Measurements from ENCODE around the gene SLX4. TPM values are rescaled to one million over a fixed set of nuclear protein-coding genes. Genes with fewer than 3 reads are reported as not detected.

Gene SLX4
- total and polyA plus RNA-seq, 8 donors: 0.76 to 19.7 (median 6.0) TPM

GRCh38 chr16:3645504-3646347 lies 34.3 kb upstream of the SLX4 start:
- peak overlapping the region in 4 of 5 donors; percentile 21 to 47 (median 34) for H3K27ac ChIP-seq
- 71 to 84% (median 76%) methylated on average over 16 to 19 of the region's 19 CpGs for WGBS, 5 donors
- no peaks in the 10 kb centered on the region for H3K9me3 ChIP-seq
- no peaks in the 10 kb centered on the region for H3K27me3 ChIP-seq
- peaks cover 3 to 33% (median 24%) of the 10 kb centered on the region in 4 donors for H3K36me3 ChIP-seq
- TF ChIP-seq CTCF (IDR thresholded peaks at IDR 0.05) (no peak), EP300 (IDR thresholded peaks at IDR 0.05) (no peak), POLR2A (IDR thresholded peaks at IDR 0.05) (no peak), POLR2AphosphoS5 (IDR thresholded peaks at IDR 0.05) (no peak)
- intact Hi-C loops (cut with DNase I; ENCODE audit: low total_unique reads): no loop called here
- H3K4me3 ChIP-seq: no peak overlapping the region
- DNase-seq: peak; percentile 17 to 61
- peaks cover 9 to 16% (median 13%) of the 10 kb centered on the region in 4 donors for H3K4me1 ChIP-seq

GRCh38 chr16:3645108-3645503 lies 33.7 kb upstream of the SLX4 start:
- no peak overlapping the region for H3K27ac ChIP-seq
- no peak for DNase-seq
- TF ChIP-seq EP300 (IDR thresholded peaks at IDR 0.05): no peak
- no peak for TF ChIP-seq POLR2A (IDR thresholded peaks at IDR 0.05)
- TF ChIP-seq POLR2AphosphoS5 (IDR thresholded peaks at IDR 0.05): no peak
- no peak for TF ChIP-seq CTCF (IDR thresholded peaks at IDR 0.05)
- peaks cover 9 to 16% (median 13%) of the 10 kb centered on the region in 4 donors for H3K4me1 ChIP-seq
- intact Hi-C loops (cut with DNase I; ENCODE audit: low total_unique reads): no loop called here
- no peaks in the 10 kb centered on the region for H3K9me3 ChIP-seq
- H3K4me3 ChIP-seq: no peak overlapping the region
- WGBS, 5 donors: 80 to 92% (median 82%) methylated on average over 6 of the region's 6 CpGs
- no peaks in the 10 kb centered on the region for H3K27me3 ChIP-seq
- peaks cover 5 to 36% (median 27%) of the 10 kb centered on the region in 4 donors for H3K36me3 ChIP-seq

- WGBS, 5 donors: 87 to 96% (median 95%) methylated on average over 14 of the region's 14 CpGs
- TF ChIP-seq POLR2AphosphoS5 (IDR thresholded peaks at IDR 0.05) (no peak), EP300 (IDR thresholded peaks at IDR 0.05) (no peak), CTCF (IDR thresholded peaks at IDR 0.05) (no peak), POLR2A (IDR thresholded peaks at IDR 0.05) (no peak)
- Histone ChIP-seq H3K4me3 (no peak overlapping the region), H3K36me3 (peaks cover 5 to 36% (median 28%) of the 10 kb centered on the region in 4 donors), H3K27me3 (no peaks in the 10 kb centered on the region), H3K27ac (no peak overlapping the region), H3K4me1 (peaks cover 9 to 16% (median 13%) of the 10 kb centered on the region in 4 donors), H3K9me3 (no peaks in the 10 kb centered on the region)
- no peak for DNase-seq
- intact Hi-C loops (cut with DNase I; ENCODE audit: low total_unique reads): no loop called here
Measured at GRCh38 chr16:3643095-3643730, 31.8 kb upstream of the SLX4 start.

GRCh38 chr16:3642397-3643094 lies 31.1 kb upstream of the SLX4 start:
- H3K4me1 ChIP-seq: peaks cover 10 to 20% (median 15%) of the 10 kb centered on the region in 4 donors
- H3K9me3 ChIP-seq: no peaks in the 10 kb centered on the region
- WGBS, 5 donors: 60 to 75% (median 66%) methylated on average over 19 to 21 of the region's 21 CpGs
- H3K4me3 ChIP-seq: no peak overlapping the region
- H3K36me3 ChIP-seq: peaks cover 5 to 36% (median 28%) of the 10 kb centered on the region in 4 donors
- DNase-seq: peak; percentile 45 to 64
- no peak overlapping the region for H3K27ac ChIP-seq
- H3K27me3 ChIP-seq: no peaks in the 10 kb centered on the region
- TF ChIP-seq CTCF (IDR thresholded peaks at IDR 0.05) (no peak), POLR2AphosphoS5 (IDR thresholded peaks at IDR 0.05) (no peak)
- intact Hi-C loops (cut with DNase I; ENCODE audit: low total_unique reads): no loop called here

Measured in stomach (tissue), 9 donors.